CD4-positive, alpha-beta T cell treated with Interleukin-21 for 1 hour (primary cell): ENCODE results near the gene LEKR1.
A peak's percentile ranks its signal among the peaks of the same experiment; 100 is the strongest.
"Not testable (repeated sequence)": the region's sequence is repeated elsewhere in the genome, so short reads cannot be mapped to it uniquely, and the experiment has no call there.

Experiments
- DNase-seq: peaks from one replicate; pipeline ENCODE4 v3.0.0-alpha.2; 2020

Gene LEKR1

GRCh38 chr3:156826144-156826895, at the start of gene LEKR1:
Gene LEKR1 (plus strand): TSS chr3:156826353. CDS start chr3:156829330, 2,977 bp downstream.
- DNase-seq: peak; percentile 69

DNA sequence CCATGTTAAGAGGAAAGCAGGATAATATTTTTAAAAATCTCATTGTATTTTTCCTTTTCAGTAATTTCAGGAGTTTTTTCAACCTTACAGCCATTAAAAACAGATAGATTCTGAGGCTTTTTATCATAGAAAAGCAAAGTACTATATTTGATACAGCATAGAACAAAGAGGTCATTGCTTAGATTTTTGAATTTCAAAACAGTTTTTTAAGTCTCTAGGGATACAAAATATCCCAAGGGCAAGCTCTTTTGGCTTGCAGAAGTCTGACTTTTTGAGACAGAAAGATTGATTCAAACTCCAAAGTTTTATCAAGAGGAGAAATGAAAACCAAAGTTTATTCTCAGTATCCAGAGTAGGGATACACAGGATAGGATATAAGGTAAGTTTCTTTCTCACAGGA, 49.3 kb upstream of the LEKR1 start:
- DNase-seq: no peak

- no peak for DNase-seq
Measured at GRCh38 chr3:156781310-156782230, 44.6 kb upstream of the LEKR1 start.

GRCh38 chr3:156782319-156782718, 43.8 kb upstream of the LEKR1 start:
- no peak for DNase-seq

- DNase-seq: no peak
Measured at GRCh38 chr3:156782921-156783320, 43.2 kb upstream of the LEKR1 start.

GRCh38 chr3:156787001-156787400, 39.2 kb upstream of the LEKR1 start:
- no peak for DNase-seq

GRCh38 chr3:156787926-156788663, 38.1 kb upstream of the LEKR1 start:
- DNase-seq: no peak

- no peak for DNase-seq
Measured at GRCh38 chr3:156788846-156789245, 37.3 kb upstream of the LEKR1 start.

GRCh38 chr3:156790156-156790555, 36.0 kb upstream of the LEKR1 start:
- no peak for DNase-seq

DNA sequence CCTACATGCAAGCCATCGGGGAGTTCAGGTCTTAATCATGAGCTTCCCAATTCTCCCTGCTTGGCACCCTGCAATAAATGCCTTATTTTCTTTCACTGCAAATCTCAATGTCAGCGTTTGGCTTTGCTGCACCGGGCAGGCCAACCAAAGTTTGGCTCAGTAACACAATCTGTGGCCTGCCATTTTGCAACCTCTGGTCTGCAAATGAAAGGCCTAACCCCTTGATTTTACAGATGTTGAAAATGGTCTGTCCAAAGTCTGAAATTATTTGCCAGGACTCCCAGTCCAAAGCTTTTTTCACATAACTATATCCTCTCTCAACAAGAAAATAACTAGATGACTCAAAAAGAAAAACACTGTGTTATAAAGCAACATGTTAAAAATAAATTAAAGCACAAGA, 34.0 kb upstream of the LEKR1 start:
- no peak for DNase-seq

GRCh38 chr3:156792536-156792935, 33.6 kb upstream of the LEKR1 start:
- no peak for DNase-seq

DNA sequence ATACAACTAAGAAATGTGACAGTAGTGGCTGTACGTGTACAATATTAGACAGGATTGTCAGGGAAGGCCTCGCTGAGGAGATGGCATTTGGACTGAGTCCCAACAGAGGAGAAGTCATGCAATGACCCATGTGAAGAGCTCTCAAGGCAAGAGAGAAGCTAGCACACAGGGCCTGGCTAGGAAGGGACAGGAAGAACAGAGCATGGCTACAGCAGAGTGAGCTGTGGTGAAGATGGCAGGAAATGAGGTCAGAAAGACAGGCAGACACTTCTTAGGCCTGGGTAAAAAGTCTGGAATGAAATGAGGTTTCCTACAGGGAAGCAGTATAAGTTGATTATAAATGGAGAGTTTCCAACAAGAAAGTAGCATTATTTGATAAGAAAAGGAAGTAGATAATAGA, 33.2 kb upstream of the LEKR1 start:
- peak; percentile 9 for DNase-seq

GRCh38 chr3:156793400-156793799, 32.8 kb upstream of the LEKR1 start:
- no peak for DNase-seq

DNA sequence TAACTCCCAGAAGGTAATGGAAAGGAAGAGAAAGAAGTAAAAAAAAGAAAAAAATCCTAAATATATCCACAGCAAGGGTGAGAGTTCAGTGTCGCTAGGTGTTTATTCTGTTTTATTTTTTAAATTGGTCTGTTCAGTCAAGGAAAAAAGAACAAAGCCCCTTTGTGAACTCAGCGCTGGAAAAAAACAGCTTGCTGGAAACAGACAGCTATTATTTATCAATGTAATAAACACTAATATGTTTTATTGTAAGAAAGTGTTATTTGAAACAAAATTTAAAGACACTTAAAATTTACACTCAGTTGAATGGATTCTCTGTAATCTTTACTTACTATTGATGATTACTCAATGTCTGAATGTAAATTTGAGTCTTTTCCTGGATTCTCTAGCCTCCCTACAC, 32.3 kb upstream of the LEKR1 start:
- no peak for DNase-seq

DNA sequence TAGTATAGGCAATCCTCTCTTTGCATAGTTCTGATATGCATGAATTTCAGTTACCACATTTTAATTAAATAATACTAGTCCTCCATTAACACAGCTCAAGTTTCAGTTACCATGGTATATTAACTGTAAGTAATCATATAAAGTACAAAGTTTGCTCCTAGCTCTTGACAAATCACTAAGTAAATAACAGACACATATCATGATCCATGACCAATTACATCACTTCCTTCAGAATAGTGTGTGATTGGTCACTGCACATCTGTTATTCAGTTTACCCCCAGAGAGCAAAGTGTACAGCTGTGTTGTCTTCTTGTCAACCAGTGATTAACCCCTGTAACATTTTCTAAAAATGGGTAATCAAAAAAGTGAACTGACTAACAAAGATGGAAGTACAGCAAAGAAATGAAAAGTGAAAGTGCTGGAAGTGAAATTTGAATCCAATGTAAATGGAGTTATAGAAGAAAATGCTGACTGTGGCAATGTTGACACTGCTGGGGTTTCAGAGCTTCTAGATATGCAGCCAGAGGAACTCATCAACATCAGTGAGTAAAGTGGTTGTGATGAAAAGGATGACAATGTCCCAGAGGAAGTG, 30.2 kb upstream of the LEKR1 start:
- DNase-seq: no peak

DNA sequence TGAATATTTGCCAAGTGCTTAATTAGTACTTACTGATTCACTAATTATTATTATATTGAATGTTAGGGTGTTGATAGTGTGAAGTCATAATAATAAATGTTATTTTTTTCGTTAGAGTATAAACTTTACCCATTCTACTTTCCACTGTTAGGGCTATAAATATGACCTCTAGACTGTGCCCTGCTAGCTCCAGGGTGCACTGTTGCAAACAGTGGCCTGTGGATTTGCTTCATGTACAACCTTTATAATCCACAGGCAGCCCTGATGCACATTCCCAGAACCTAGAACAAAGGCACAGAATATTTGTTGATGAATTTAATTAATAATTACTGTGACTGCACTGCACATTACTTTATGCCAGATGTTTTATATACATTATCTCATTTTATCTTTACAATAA, 28.8 kb upstream of the LEKR1 start:
- no peak for DNase-seq

GRCh38 chr3:156800287-156800686, 25.9 kb upstream of the LEKR1 start:
- not testable (repeated sequence) for DNase-seq

DNA sequence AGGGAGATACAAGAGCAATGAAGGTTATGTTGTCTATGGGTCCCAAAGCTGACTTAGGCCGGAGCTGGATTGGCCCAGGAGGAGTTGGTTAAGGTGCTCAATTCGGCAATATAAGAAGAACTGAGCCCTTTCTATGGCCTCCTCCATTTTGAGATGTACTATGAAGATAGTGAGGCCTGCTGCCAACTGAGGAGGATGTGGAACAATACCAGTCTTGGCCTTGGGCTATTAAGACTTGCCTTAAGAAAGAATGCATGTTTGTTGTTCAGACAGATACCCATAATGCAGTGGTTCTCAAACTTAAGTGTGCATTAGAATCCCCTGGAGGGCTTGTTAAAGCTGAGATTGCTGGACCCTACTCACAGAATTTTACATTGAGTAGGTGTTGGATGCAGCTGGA, 24.4 kb upstream of the LEKR1 start:
- no peak for DNase-seq

- DNase-seq: no peak
Measured at GRCh38 chr3:156802821-156803606, 23.1 kb upstream of the LEKR1 start.

- DNase-seq: no peak
Measured at GRCh38 chr3:156803952-156804741, 22.0 kb upstream of the LEKR1 start.

DNA sequence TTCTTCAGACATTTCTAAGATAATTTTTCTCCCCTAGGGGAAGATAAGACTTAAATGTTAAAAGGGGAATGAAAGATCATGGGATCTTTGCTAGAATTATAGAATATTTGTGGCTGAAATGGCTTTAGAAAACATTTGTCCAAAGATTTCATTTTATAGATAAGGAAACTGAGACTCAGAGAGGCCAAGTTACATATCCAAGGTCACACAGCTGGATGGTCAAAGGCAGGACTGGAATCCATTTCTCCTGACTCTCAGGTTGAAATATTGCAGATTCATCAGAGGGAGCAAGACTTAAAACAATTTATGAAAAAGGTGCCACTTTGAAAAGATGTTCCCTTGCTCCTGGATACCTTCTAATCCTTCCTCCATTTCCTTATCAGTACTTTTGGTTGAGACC, 19.5 kb upstream of the LEKR1 start:
- no peak for DNase-seq
